SK-N-SH (cell line): ENCODE results near the gene SNAP29. TPM values are rescaled to one million over a fixed set of nuclear protein-coding genes. Genes with fewer than 3 reads are reported as not detected.

ENCODE experiments used
- CTCF ChIA-PET: fragments of 300-600, 350-600 bp; formaldehyde crosslinking; extraction: SDS; loops from one replicate; lab custom pipeline; 2021; lab: Yijun Ruan, JAX
- POLR2A ChIA-PET: fragments of 350-600 bp; sonication (Branson Sonifier 250); formaldehyde crosslinking; extraction: SDS; loops from one replicate; lab custom pipeline; 2020; ENCODE audit warnings: antibody characterized with exemption, inconsistent platforms; lab: Yijun Ruan, JAX
- DNase-seq: peaks from one replicate; pipeline ENCODE4 v3.0.0; 2012
- H2AFZ ChIP-seq: fragments of 200-600 bp; sonication (generic); 2 replicates; pipeline ENCODE4 v1.8.1; 2016; ENCODE audit warnings: antibody characterized with exemption, mild to moderate bottlenecking, low read depth
- H3F3A ChIP-seq: fragments of 200-600 bp; sonication (generic); replicated peaks from 2 replicates; pipeline ENCODE3; 2016; ENCODE audit warnings: antibody characterized with exemption, mild to moderate bottlenecking; ENCODE audit not compliant: insufficient read depth
- H3K27ac ChIP-seq, 2 experiments: fragments of 200-500 bp in 1 of 2; fragments of 200-600 bp in 1 of 2; sonication (Bioruptor generic) in 1 of 2; sonication (generic), shearing (Covaris generic) in 1 of 2; 2 replicates each; pipeline versions ENCODE4 v1.5.1 to v1.6.1; 2014 to 2016; ENCODE audit warnings: low read depth in 2 of 2, inconsistent platforms in 1 of 2, low read length in 1 of 2, mild to moderate bottlenecking in 1 of 2, mixed read lengths in 1 of 2
- H3K27me3 ChIP-seq: fragments of 200-600 bp; sonication (generic), shearing (Covaris generic); 2 replicates; pipeline ENCODE4 v1.6.1; 2016; ENCODE audit warnings: mixed run types; ENCODE audit not compliant: insufficient read depth
- H3K36me3 ChIP-seq, 2 experiments: fragments of 200-500 bp in 1 of 2; fragments of 200-600 bp in 1 of 2; sonication (Bioruptor generic) in 1 of 2; sonication (generic) in 1 of 2; replicated peaks in 1 of 2; 2 replicates each; pipeline versions ENCODE3 to v1.5.1; 2014 to 2016; ENCODE audit warnings: low read length in 1 of 2, mild to moderate bottlenecking in 1 of 2; ENCODE audit not compliant: insufficient read depth in 2 of 2, control insufficient read depth in 1 of 2
- H3K4me1 ChIP-seq, 2 experiments: fragments of 200-500 bp in 1 of 2; fragments of 200-600 bp in 1 of 2; sonication (Bioruptor generic) in 1 of 2; sonication (generic), shearing (Covaris generic) in 1 of 2; 2 replicates each; pipeline versions ENCODE4 v1.5.1 to v1.6.1; 2014 to 2016; ENCODE audit warnings: low read depth in 1 of 2, low read length in 1 of 2, mixed run types in 1 of 2; ENCODE audit not compliant: insufficient read depth in 2 of 2, control insufficient read depth in 1 of 2
- H3K4me2 ChIP-seq: fragments of 200-600 bp; sonication (generic), shearing (Covaris generic); 2 replicates; pipeline ENCODE4 v1.6.1; 2017; ENCODE audit warnings: mixed run types
- H3K4me3 ChIP-seq, 2 experiments: fragments of 200-500 bp in 1 of 2; fragments of 200-600 bp in 1 of 2; sonication (Bioruptor generic) in 1 of 2; sonication (generic), shearing (Covaris generic) in 1 of 2; 2 replicates each; pipeline versions ENCODE4 v1.5.1 to v1.8.1; 2014 to 2016; ENCODE audit warnings: low read depth in 2 of 2, inconsistent platforms in 1 of 2, low read length in 1 of 2, mild to moderate bottlenecking in 1 of 2, mixed read lengths in 1 of 2, moderate library complexity in 1 of 2
- H3K79me2 ChIP-seq: fragments of 200-600 bp; sonication (generic); 2 replicates; pipeline ENCODE4 v1.8.1; 2017; ENCODE audit warnings: mild to moderate bottlenecking; ENCODE audit not compliant: insufficient read depth
- H3K9ac ChIP-seq: fragments of 200-600 bp; sonication (generic); 2 replicates; pipeline ENCODE4 v1.6.1; 2017; ENCODE audit warnings: mixed run types
- H3K9me2 ChIP-seq: fragments of 200-600 bp; sonication (generic); 2 replicates; pipeline ENCODE4 v1.6.1; 2017; ENCODE audit warnings: mixed run types
- H3K9me3 ChIP-seq: fragments of 200-600 bp; sonication (generic); 2 replicates; pipeline ENCODE4 v1.6.1; 2017; ENCODE audit warnings: mixed run types, mild to moderate bottlenecking, moderate library complexity
- H4K20me1 ChIP-seq: fragments of 200-600 bp; sonication (generic); 2 replicates; pipeline ENCODE4 v1.6.1; 2017; ENCODE audit warnings: mild to moderate bottlenecking, mixed run types; ENCODE audit not compliant: insufficient read depth
- FOSL2 ChIP-seq: IDR thresholded peaks from 2 replicates; pipeline ENCODE4 v1.4.0; 2012; ENCODE audit warnings: low read depth, mild to moderate bottlenecking, moderate library complexity, borderline replicate concordance
- FOXJ3 ChIP-seq: sonication (generic); formaldehyde crosslinking; IDR thresholded peaks from 2 replicates; pipeline ENCODE4 v1.5.1; 2020; ENCODE audit warnings: mild to moderate bottlenecking, missing genetic modification reagents
- JUND ChIP-seq: IDR thresholded peaks from 2 replicates; pipeline ENCODE4 v1.4.0; 2012
- RCOR1 ChIP-seq: fragments of 150-350 bp; IDR thresholded peaks from 2 replicates; pipeline ENCODE4 v1.6.1; 2017; ENCODE audit warnings: antibody characterized with exemption, low read length
- TCF12 ChIP-seq: IDR thresholded peaks from 2 replicates; pipeline ENCODE4 v1.4.0; 2012
- WGBS: methylation state at CpG from one replicate; pipeline ENCODE4 v1.1.6; 2017; ENCODE audit warnings: low lambda C conversion rate; 5-methylcytosine and 5-hydroxymethylcytosine counted together
- polyA plus RNA-seq, 3 experiments: library from polyadenylated mRNA; depleted of rRNA; stranded (reverse); fragments of >200 nt; gene quantifications; 2 replicates each; pipeline ENCODE4 v1.2.3, GENCODE V29; 2012
- TF ChIP-seq, protein P1 (sequence below): IDR thresholded peaks from 2 replicates; pipeline ENCODE4 v1.6.1; 2012; ENCODE audit warnings: mild to moderate bottlenecking, low read depth, low read length, moderate library complexity
- TF ChIP-seq, protein P2 (sequence below): IDR thresholded peaks from 2 replicates; pipeline ENCODE4 v1.4.0; 2012; ENCODE audit warnings: low read depth

The SNAP29 gene
- polyA plus RNA-seq, 1 of the 3 experiments (the other 2 are of a cell fraction) = 37.3 TPM

DNA sequence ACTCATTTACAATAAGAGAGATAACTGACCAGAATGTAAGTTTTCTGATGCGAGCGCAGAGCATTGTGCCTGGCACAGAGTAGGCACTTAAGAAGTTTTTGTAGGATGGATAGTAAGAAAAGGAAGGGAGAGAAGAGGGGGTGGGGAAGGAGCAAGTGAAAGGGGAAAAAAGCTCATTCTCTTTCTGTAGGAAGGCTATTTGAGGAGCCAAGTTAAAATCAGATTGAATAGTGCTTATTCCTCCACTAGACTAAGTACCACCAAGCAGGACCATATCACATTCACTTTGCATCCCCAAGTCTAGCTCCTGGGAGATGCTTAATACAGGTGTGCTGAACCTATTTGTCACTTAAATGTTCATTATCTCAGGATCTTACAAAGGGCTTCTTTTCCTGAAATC, 44.3 kb downstream of the SNAP29 start:
- Histone ChIP-seq H2AFZ (no peak overlapping the region), H4K20me1 (no peaks in the 10 kb centered on the region), H3K9ac (no peak overlapping the region), H3K4me2 (no peak overlapping the region), H3K9me3 (no peaks in the 10 kb centered on the region), H3K27me3 (no peaks in the 10 kb centered on the region), H3K9me2 (no peaks in the 10 kb centered on the region), H3K4me3 (no peak overlapping the region), H3K36me3 (no peaks in the 10 kb centered on the region), H3K79me2 (no peaks in the 10 kb centered on the region), H3K27ac (no peak overlapping the region), H3K4me1 (peaks cover 0 to 5% of the 10 kb centered on the region in 2 experiments; a peak in 2 of 4 replicates), H3F3A (peaks cover 8% of the 10 kb centered on the region)
- no peak for DNase-seq
- TF ChIP-seq FOXJ3 (CRISPR knock-in tag) (no peak), RCOR1 (no peak), TCF12 (no peak)
- TF ChIP-seq, protein P1, sequence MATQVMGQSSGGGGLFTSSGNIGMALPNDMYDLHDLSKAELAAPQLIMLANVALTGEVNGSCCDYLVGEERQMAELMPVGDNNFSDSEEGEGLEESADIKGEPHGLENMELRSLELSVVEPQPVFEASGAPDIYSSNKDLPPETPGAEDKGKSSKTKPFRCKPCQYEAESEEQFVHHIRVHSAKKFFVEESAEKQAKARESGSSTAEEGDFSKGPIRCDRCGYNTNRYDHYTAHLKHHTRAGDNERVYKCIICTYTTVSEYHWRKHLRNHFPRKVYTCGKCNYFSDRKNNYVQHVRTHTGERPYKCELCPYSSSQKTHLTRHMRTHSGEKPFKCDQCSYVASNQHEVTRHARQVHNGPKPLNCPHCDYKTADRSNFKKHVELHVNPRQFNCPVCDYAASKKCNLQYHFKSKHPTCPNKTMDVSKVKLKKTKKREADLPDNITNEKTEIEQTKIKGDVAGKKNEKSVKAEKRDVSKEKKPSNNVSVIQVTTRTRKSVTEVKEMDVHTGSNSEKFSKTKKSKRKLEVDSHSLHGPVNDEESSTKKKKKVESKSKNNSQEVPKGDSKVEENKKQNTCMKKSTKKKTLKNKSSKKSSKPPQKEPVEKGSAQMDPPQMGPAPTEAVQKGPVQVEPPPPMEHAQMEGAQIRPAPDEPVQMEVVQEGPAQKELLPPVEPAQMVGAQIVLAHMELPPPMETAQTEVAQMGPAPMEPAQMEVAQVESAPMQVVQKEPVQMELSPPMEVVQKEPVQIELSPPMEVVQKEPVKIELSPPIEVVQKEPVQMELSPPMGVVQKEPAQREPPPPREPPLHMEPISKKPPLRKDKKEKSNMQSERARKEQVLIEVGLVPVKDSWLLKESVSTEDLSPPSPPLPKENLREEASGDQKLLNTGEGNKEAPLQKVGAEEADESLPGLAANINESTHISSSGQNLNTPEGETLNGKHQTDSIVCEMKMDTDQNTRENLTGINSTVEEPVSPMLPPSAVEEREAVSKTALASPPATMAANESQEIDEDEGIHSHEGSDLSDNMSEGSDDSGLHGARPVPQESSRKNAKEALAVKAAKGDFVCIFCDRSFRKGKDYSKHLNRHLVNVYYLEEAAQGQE = no peak
- WGBS = 100% methylated on average over 2 of the region's 2 CpGs
- POLR2A ChIA-PET = no interaction called here
- CTCF ChIA-PET = interaction anchor here (1.0 to 1.6 kb wide), 2 partner anchors 14 to 17 kb away, joined by 4 to 6 read pairs; no protein-coding TSS in a partner anchor

DNA sequence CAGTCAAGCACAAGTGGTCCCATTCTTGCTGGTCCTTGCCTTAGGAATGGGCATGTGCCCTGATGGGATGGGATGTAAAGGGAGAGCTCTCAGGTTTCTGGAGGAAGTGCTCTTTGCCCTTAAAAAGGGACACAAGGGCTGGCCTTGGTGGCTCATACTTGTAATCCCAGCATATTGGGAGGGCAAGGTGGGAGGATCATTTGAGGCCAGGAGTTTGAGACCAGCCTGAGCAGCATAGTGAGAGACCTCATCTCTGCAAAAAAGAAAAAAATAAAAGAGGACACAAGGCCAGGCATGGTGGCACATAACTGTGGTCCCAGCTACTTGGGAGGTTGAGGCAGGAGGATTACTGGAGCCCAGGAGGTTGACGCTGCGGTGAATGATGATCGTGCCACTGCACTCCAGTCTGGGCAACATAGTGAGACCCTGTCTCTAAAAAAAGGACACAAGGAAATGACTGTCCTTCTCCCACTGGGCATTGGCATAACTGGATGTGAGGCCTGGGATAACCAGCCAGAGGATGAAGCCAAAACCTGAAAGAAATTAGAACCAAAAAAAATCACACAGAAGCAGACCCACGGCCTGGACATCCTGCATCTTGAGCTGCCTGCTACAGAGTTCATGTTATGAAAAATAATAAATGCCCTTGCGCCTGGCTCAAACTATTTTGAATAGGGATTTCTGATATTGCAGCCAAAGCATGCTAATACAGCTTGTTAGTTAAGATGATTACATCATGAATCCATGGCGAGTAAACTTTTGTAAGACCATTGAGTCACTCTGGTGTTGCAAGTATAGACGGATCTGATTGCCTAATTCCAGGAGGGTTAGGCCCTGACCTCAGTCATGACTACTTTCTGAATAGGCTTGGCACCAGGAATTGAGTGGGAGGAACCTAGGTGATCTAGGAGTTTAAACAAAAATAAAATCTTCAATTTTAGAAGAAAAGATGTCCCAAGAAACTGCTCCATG, 45.5 kb downstream of the SNAP29 start:
- POLR2A ChIA-PET = interaction anchor here (0.7 kb wide), 1 partner anchor 351 kb away, joined by 3 read pairs; no protein-coding TSS in a partner anchor
- 69% methylated on average over 7 of the region's 7 CpGs for WGBS
- CTCF ChIA-PET = interaction anchor here (1.1 to 1.6 kb wide), 3 partner anchors 12 to 52 kb away, joined by 3 to 6 read pairs (median 4); partner anchors contain the start of gene CRKL
- TF ChIP-seq, protein P2, sequence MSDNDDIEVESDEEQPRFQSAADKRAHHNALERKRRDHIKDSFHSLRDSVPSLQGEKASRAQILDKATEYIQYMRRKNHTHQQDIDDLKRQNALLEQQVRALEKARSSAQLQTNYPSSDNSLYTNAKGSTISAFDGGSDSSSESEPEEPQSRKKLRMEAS = no peak
- TF ChIP-seq FOSL2 = peak; percentile 46; the same call in 1 of the 2 replicates
- 0 out of 2 replicates have a peak, but pooled peaks have one; percentile 9 for TF ChIP-seq JUND
- TF ChIP-seq, all 33 proteins: peak for 2
- Histone ChIP-seq H3K4me3 (no peak overlapping the region), H3K79me2 (no peaks in the 10 kb centered on the region), H3K27me3 (no peaks in the 10 kb centered on the region), H2AFZ (peak overlapping the region; percentile 53; the same call in 1 of the 2 replicates), H4K20me1 (no peaks in the 10 kb centered on the region), H3K27ac (peak overlapping the region in 1 of 2 experiments; percentile 27; a peak in 1 of 4 replicates), H3K9me3 (no peaks in the 10 kb centered on the region), H3K36me3 (no peaks in the 10 kb centered on the region), H3F3A (peaks cover 8% of the 10 kb centered on the region), H3K4me2 (no peak overlapping the region), H3K9me2 (no peaks in the 10 kb centered on the region), H3K4me1 (peaks cover 0 to 5% of the 10 kb centered on the region in 2 experiments; a peak in 2 of 4 replicates), H3K9ac (no peak overlapping the region)
- no peak for DNase-seq
